Endothelial cell (in vitro differentiated cells): ENCODE results near the gene SENP6. TPM values are rescaled to one million over a fixed set of nuclear protein-coding genes. Genes with fewer than 3 reads are reported as not detected.
"Not testable (repeated sequence)": the region's sequence is repeated elsewhere in the genome, so short reads cannot be mapped to it uniquely, and the experiment has no call there.

ENCODE experiments used
- DNase-seq: peaks from one replicate; pipeline ENCODE4 v3.0.0; 2021; ENCODE audit warnings: low spot score
- H3K27ac Mint-ChIP-seq: one replicate; pipeline ENCODE4 v1.8.0; 2021; ENCODE audit warnings: mixed read lengths, inconsistent platforms; ENCODE audit not compliant: unreplicated experiment
- H3K27me3 Mint-ChIP-seq: one replicate; pipeline ENCODE4 v1.8.0; 2021; ENCODE audit warnings: mild to moderate bottlenecking, moderate library complexity, mixed read lengths, inconsistent platforms; ENCODE audit not compliant: unreplicated experiment
- H3K36me3 Mint-ChIP-seq: one replicate; pipeline ENCODE4 v1.8.0; 2021; ENCODE audit warnings: mild to moderate bottlenecking, low read depth, mixed read lengths, inconsistent platforms; ENCODE audit not compliant: unreplicated experiment
- H3K4me1 Mint-ChIP-seq: one replicate; pipeline ENCODE4 v1.8.0; 2021; ENCODE audit warnings: mild to moderate bottlenecking, mixed read lengths, inconsistent platforms; ENCODE audit not compliant: unreplicated experiment
- H3K4me3 Mint-ChIP-seq: one replicate; pipeline ENCODE4 v1.8.0; 2021; ENCODE audit warnings: mild to moderate bottlenecking, mixed read lengths, inconsistent platforms; ENCODE audit not compliant: unreplicated experiment
- H3K9me3 Mint-ChIP-seq: one replicate; pipeline ENCODE4 v1.8.0; 2021; ENCODE audit warnings: mixed read lengths, inconsistent platforms; ENCODE audit not compliant: unreplicated experiment
- total RNA-seq: library from RNA; stranded (reverse); fragmentation: NEBNext Ultra II Directional; extraction: Animal tissue kit (Norgen Biotek cat#: 25700); gene quantifications from one replicate; pipeline ENCODE4 v1.2.1, GENCODE V29; 2021; ENCODE audit not compliant: unreplicated experiment
- TF ChIP-seq, protein P1 (sequence below): fragments of 200-600 bp; sonication (generic); IDR thresholded peaks from one replicate; pipeline ENCODE4 v1.5.0; 2021; ENCODE audit warnings: antibody characterized with exemption; ENCODE audit not compliant: unreplicated experiment

Gene SENP6
- total RNA-seq, 1 donor from 2014 or later = 135 TPM

GRCh38 chr6:75727206-75727605 lies 125.5 kb downstream of the SENP6 start:
- DNase-seq = no peak
- Mint-ChIP-seq H3K27ac (no peak overlapping the region), H3K4me1 (no peaks in the 10 kb centered on the region), H3K4me3 (no peak overlapping the region), H3K9me3 (no peaks in the 10 kb centered on the region), H3K36me3 (no peaks in the 10 kb centered on the region), H3K27me3 (no peaks in the 10 kb centered on the region)
- TF ChIP-seq, protein P1, sequence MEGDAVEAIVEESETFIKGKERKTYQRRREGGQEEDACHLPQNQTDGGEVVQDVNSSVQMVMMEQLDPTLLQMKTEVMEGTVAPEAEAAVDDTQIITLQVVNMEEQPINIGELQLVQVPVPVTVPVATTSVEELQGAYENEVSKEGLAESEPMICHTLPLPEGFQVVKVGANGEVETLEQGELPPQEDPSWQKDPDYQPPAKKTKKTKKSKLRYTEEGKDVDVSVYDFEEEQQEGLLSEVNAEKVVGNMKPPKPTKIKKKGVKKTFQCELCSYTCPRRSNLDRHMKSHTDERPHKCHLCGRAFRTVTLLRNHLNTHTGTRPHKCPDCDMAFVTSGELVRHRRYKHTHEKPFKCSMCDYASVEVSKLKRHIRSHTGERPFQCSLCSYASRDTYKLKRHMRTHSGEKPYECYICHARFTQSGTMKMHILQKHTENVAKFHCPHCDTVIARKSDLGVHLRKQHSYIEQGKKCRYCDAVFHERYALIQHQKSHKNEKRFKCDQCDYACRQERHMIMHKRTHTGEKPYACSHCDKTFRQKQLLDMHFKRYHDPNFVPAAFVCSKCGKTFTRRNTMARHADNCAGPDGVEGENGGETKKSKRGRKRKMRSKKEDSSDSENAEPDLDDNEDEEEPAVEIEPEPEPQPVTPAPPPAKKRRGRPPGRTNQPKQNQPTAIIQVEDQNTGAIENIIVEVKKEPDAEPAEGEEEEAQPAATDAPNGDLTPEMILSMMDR = no peak

DNA sequence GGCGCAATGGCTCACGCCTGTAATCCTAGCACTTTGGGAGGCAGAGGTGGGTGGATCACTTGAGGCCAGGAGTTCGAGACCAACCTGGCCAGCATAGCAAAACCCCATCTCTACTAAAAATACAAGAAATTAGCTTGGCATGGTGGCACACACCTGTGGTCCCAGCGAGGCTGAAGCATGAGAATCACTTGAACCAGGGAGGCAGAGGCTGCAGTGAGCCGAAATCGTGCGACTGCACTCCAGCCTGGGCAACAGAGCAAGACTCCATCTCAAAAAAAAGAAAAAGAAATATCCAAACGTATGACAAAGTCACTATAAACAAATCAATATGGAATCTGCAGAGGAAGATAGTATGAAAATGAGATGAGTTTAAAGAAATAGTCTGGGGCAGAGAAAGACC lies 129.3 kb downstream of the SENP6 start:
- not testable (repeated sequence) for H3K4me3 Mint-ChIP-seq, DNase-seq, H3K9me3 Mint-ChIP-seq, H3K27ac Mint-ChIP-seq, H3K27me3 Mint-ChIP-seq, H3K4me1 Mint-ChIP-seq, H3K36me3 Mint-ChIP-seq

GRCh38 chr6:75735491-75736186 lies 134.0 kb downstream of the SENP6 start:
- H3K4me3 Mint-ChIP-seq = no peak overlapping the region
- H3K36me3 Mint-ChIP-seq = no peaks in the 10 kb centered on the region
- no peak overlapping the region for H3K27ac Mint-ChIP-seq
- no peak for DNase-seq
- no peaks in the 10 kb centered on the region for H3K27me3 Mint-ChIP-seq
- TF ChIP-seq, protein P1 = no peak
- H3K4me1 Mint-ChIP-seq = peaks cover 2% of the 10 kb centered on the region
- no peaks in the 10 kb centered on the region for H3K9me3 Mint-ChIP-seq

DNA sequence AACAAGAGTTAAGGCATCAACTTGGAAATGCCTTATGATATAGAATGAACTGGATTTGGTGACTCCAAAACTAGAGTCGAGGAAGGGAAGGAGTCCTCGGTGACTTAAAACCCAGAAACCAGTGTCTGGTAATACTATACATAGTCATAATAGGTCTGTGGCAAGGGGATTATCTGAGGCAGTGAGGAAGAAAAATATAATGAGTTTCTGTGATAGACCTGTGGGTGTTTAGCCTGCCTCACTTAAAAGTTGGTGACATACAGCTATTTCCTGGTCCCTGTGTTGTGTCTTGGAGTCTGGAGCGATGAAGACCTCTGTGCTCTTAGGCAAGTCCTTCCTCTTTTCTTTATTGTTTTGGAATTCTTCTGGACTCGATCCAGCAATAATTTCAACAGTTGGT lies 142.3 kb downstream of the SENP6 start:
- Mint-ChIP-seq H3K27me3 (peaks cover 3% of the 10 kb centered on the region), H3K4me1 (peaks cover 6% of the 10 kb centered on the region), H3K4me3 (no peak overlapping the region), H3K9me3 (no peaks in the 10 kb centered on the region), H3K36me3 (no peaks in the 10 kb centered on the region), H3K27ac (no peak overlapping the region)
- TF ChIP-seq, protein P1 = no peak
- DNase-seq = no peak

GRCh38 chr6:75745404-75745803 lies 143.7 kb downstream of the SENP6 start:
- Mint-ChIP-seq H3K27ac (no peak overlapping the region), H3K27me3 (peaks cover 4% of the 10 kb centered on the region), H3K4me3 (no peak overlapping the region), H3K4me1 (peaks cover 8% of the 10 kb centered on the region), H3K36me3 (peaks cover 4% of the 10 kb centered on the region), H3K9me3 (no peaks in the 10 kb centered on the region)
- DNase-seq = no peak
- TF ChIP-seq, protein P1 = no peak
